ENCODE data around the gene NR3C1. TPM values are rescaled to one million over a fixed set of nuclear protein-coding genes. Genes with fewer than 3 reads are reported as not detected.

The NR3C1 gene
- total RNA-seq, 1 experiment from 2014 or later, result 12.7 TPM

DNA sequence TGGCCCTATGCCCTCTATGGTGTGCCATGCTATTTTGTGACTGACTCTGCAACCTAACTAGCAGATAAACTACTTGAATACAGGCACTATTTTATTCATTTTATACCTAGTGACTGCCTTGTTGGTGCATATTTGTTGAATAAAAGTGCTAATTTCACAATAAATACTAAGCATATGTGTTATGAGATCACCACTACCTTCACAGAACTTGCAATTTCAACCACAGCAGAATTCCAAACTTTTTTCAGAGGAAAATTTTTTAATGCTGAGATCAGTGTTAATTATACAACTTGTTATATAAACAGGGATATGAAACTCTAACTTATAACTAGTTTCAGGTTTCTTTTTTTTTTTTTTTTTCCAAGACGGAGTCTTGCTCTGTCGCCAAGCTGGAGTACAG is 94.8 kb downstream of the NR3C1 start:
- no TSS peak for BruUV-seq (replicated peaks)

DNA sequence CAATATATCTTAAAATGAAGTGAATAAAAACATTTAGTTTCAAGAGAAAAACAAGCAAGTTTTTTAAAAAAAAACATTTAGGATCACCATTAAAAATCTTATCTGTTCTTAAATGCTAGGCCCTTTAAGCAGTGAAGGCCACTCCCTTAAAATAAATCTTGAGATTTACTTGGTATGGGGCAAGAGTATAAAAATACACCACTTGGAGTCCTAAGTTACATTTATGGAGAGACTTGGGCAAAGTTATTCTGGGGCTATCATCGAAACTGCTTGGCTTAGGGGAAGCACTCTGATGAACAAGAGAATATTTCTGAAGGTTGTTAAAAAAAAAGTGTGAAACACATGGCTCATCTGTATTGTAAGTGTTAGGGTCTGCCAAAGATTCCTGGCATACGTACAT is 97.4 kb downstream of the NR3C1 start:
- POLR2A ChIA-PET (ENCODE audit: low non-redundant PET), result no interaction called here

More for the DNA sequence above, 94.8 kb downstream of the NR3C1 start:
- POLR2A ChIA-PET (ENCODE audit: low non-redundant PET), result no interaction called here
- Histone ChIP-seq H3K4me3 (ENCODE audit: low read depth, low read length, poor library complexity, severe bottlenecking) (no peak overlapping the region), H3K27me3 (replicated peaks; ENCODE audit: insufficient read depth, low read depth, low read length, poor library complexity) (no peaks in the 10 kb centered on the region), H3K36me3 (ENCODE audit: insufficient read depth, low read length, poor library complexity, severe bottlenecking) (no peaks in the 10 kb centered on the region), H3K4me1 (ENCODE audit: insufficient read depth, low read length, poor library complexity, severe bottlenecking) (no peaks in the 10 kb centered on the region), H3K27ac (ENCODE audit: low read depth, low read length, poor library complexity, severe bottlenecking) (no peak overlapping the region), H3K9me3 (ENCODE audit: low read depth, low read length, poor library complexity, severe bottlenecking) (no peaks in the 10 kb centered on the region)
- intact Hi-C loops (cut with micrococcal nuclease; ENCODE audit: unreplicated experiment), result no loop called here
- TF ChIP-seq, protein P1, sequence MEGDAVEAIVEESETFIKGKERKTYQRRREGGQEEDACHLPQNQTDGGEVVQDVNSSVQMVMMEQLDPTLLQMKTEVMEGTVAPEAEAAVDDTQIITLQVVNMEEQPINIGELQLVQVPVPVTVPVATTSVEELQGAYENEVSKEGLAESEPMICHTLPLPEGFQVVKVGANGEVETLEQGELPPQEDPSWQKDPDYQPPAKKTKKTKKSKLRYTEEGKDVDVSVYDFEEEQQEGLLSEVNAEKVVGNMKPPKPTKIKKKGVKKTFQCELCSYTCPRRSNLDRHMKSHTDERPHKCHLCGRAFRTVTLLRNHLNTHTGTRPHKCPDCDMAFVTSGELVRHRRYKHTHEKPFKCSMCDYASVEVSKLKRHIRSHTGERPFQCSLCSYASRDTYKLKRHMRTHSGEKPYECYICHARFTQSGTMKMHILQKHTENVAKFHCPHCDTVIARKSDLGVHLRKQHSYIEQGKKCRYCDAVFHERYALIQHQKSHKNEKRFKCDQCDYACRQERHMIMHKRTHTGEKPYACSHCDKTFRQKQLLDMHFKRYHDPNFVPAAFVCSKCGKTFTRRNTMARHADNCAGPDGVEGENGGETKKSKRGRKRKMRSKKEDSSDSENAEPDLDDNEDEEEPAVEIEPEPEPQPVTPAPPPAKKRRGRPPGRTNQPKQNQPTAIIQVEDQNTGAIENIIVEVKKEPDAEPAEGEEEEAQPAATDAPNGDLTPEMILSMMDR (conservative IDR thresholded peaks at IDR 0.05; ENCODE audit: low read depth, low read length), result no peak
- no peak for TF ChIP-seq EZH2 (IDR thresholded peaks at IDR 0.05; ENCODE audit: borderline replicate concordance, low read depth, low read length, poor library complexity, severe bottlenecking)
- no peak for DNase-seq (ENCODE audit: low spot score)
- CTCF ChIA-PET, result no interaction called here

DNA sequence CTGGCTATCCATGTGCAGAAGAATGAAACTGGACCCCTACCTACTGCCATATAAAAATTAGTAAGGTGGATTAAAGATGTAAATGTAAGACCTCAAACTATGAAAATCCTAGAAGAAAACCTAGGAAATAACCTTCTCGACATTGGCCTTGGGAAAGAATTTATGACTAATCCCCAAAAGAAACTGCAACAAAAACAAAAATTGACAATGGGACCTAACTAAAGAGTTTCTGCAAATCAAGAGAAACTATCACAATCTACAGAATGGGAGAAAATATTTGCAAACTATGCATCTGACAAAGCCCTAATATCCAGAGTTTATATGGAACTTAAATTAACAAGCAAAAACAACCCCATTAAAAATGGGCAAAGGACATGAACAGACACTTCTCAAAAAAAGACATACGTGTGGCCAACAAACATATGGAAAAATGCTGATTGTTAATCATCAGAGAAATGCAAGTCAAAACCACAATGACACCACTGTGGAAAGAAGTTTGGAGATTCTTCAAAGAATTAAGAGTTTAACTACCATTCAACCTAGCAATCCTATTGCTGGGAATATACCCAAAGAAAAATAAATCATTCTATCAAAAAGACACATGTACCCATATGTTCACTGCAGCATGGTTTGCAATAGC is 98.5 kb downstream of the NR3C1 start:
- intact Hi-C loops (cut with micrococcal nuclease; ENCODE audit: unreplicated experiment), result no loop called here
- no peak overlapping the region for H3K27ac ChIP-seq (ENCODE audit: low read depth, low read length, poor library complexity, severe bottlenecking)
- DNase-seq (ENCODE audit: low spot score), result no peak
- POLR2A ChIA-PET (ENCODE audit: low non-redundant PET), result no interaction called here
- no peaks in the 10 kb centered on the region for H3K27me3 ChIP-seq (replicated peaks; ENCODE audit: insufficient read depth, low read depth, low read length, poor library complexity)
- no peaks in the 10 kb centered on the region for H3K36me3 ChIP-seq (ENCODE audit: insufficient read depth, low read length, poor library complexity, severe bottlenecking)
- TF ChIP-seq EZH2 (IDR thresholded peaks at IDR 0.05; ENCODE audit: borderline replicate concordance, low read depth, low read length, poor library complexity, severe bottlenecking), result no peak
- TF ChIP-seq, protein P1 (conservative IDR thresholded peaks at IDR 0.05; ENCODE audit: low read depth, low read length), result no peak
- no peaks in the 10 kb centered on the region for H3K4me1 ChIP-seq (ENCODE audit: insufficient read depth, low read length, poor library complexity, severe bottlenecking)
- no TSS peak for BruUV-seq (replicated peaks)
- no peak overlapping the region for H3K4me3 ChIP-seq (ENCODE audit: low read depth, low read length, poor library complexity, severe bottlenecking)
- no peaks in the 10 kb centered on the region for H3K9me3 ChIP-seq (ENCODE audit: low read depth, low read length, poor library complexity, severe bottlenecking)
- CTCF ChIA-PET, result no interaction called here

More for the DNA sequence above, 97.4 kb downstream of the NR3C1 start:
- TF ChIP-seq, protein P1 (conservative IDR thresholded peaks at IDR 0.05; ENCODE audit: low read depth, low read length), result no peak
- no peak for TF ChIP-seq EZH2 (IDR thresholded peaks at IDR 0.05; ENCODE audit: borderline replicate concordance, low read depth, low read length, poor library complexity, severe bottlenecking)
- H3K9me3 ChIP-seq (ENCODE audit: low read depth, low read length, poor library complexity, severe bottlenecking), result no peaks in the 10 kb centered on the region
- no peak overlapping the region for H3K27ac ChIP-seq (ENCODE audit: low read depth, low read length, poor library complexity, severe bottlenecking)
- no peak for DNase-seq (ENCODE audit: low spot score)
- no peaks in the 10 kb centered on the region for H3K36me3 ChIP-seq (ENCODE audit: insufficient read depth, low read length, poor library complexity, severe bottlenecking)
- no TSS peak for BruUV-seq (replicated peaks)
- H3K4me1 ChIP-seq (ENCODE audit: insufficient read depth, low read length, poor library complexity, severe bottlenecking), result no peaks in the 10 kb centered on the region
- intact Hi-C loops (cut with micrococcal nuclease; ENCODE audit: unreplicated experiment), result no loop called here
- H3K27me3 ChIP-seq (replicated peaks; ENCODE audit: insufficient read depth, low read depth, low read length, poor library complexity), result no peaks in the 10 kb centered on the region
- no peak overlapping the region for H3K4me3 ChIP-seq (ENCODE audit: low read depth, low read length, poor library complexity, severe bottlenecking)
- CTCF ChIA-PET, result no interaction called here

Data from A673 (cell line).